ENCODE data around the gene SSB. TPM values are rescaled to one million over a fixed set of nuclear protein-coding genes. Genes with fewer than 3 reads are reported as not detected.

Gene SSB
- total and polyA plus RNA-seq, 2 of the 13 experiments (the other 11 are each of a cell fraction or from before 2014, with no cell fraction given), result 109 to 208 TPM

DNA sequence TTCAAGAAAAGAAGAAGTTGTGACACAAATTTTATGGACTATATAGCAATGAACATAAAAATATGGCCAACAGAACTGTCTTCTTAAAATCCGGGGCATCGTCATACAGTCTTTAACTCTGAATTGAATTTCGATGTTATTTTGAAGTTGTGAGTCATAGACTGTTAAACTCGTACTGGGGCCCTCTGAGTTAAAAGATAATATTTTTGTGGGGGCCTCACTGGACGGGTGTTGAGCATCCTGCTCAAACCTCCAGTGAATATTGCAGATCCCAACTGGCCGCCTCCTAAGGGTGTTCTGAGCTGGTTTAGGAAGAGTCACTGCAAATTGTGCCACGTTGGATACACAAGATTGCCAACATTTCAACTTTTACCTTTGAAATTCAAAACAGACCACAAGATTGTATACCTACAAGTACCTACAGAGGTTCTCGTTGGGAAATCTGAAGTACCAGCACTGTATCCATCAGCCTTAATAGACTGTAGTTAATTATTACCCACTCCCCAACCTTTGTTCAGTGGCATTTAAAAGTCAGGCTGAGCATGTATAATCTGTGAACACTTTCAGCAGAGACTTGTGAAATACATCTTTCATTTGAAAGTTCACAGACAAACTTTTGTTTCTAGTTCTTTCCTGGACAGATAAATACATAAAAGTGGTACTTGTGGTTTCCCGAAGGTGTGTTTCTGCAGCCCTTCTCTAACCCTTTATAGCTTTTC, 37.3 kb upstream of the SSB start (continued):
- TF ChIP-seq MEF2D (CRISPR knock-in tag; IDR thresholded peaks at IDR 0.05) (no peak), MED13 (CRISPR knock-in tag; IDR thresholded peaks at IDR 0.05) (no peak), FOSL1 (CRISPR knock-in tag; IDR thresholded peaks at IDR 0.05; ENCODE audit: borderline replicate concordance) (no peak), ZNF75D (CRISPR knock-in tag; IDR thresholded peaks at IDR 0.05; ENCODE audit: borderline replicate concordance) (no peak), GLI4 (CRISPR knock-in tag; IDR thresholded peaks at IDR 0.05; ENCODE audit: borderline replicate concordance) (no peak), SMARCE1 (IDR thresholded peaks at IDR 0.05; ENCODE audit: borderline replicate concordance) (no peak), NFYC (CRISPR knock-in tag; IDR thresholded peaks at IDR 0.05) (no peak), ZNF337 (CRISPR knock-in tag; IDR thresholded peaks at IDR 0.05; ENCODE audit: borderline replicate concordance, low read depth) (no peak), SNAI1 (CRISPR knock-in tag; IDR thresholded peaks at IDR 0.05; ENCODE audit: borderline replicate concordance) (no peak), ZHX1 (CRISPR knock-in tag; IDR thresholded peaks at IDR 0.05; ENCODE audit: low read depth) (peak; percentile 43; the same call in 1 of the 2 replicates), ZBTB20 (CRISPR knock-in tag; IDR thresholded peaks at IDR 0.05; ENCODE audit: borderline replicate concordance, low read depth) (no peak), ZNF350 (CRISPR knock-in tag; IDR thresholded peaks at IDR 0.05; ENCODE audit: borderline replicate concordance, low read depth) (no peak), ZNF816 (CRISPR knock-in tag; IDR thresholded peaks at IDR 0.05; ENCODE audit: borderline replicate concordance) (no peak), HMGA1 (CRISPR knock-in tag; conservative IDR thresholded peaks at IDR 0.05) (no peak), TAF15 (IDR thresholded peaks at IDR 0.05; ENCODE audit: low read depth, low read length, poor library complexity, severe bottlenecking) (no peak), ZNF282 (IDR thresholded peaks at IDR 0.05; ENCODE audit: partially characterized antibody) (no peak), ZNF572 (CRISPR knock-in tag; IDR thresholded peaks at IDR 0.05) (no peak), PLSCR1 (CRISPR knock-in tag; IDR thresholded peaks at IDR 0.05; ENCODE audit: borderline replicate concordance) (no peak), HOXD1 (CRISPR knock-in tag; IDR thresholded peaks at IDR 0.05) (no peak), KDM1A (CRISPR knock-in tag; IDR thresholded peaks at IDR 0.05) (no peak)
- TF ChIP-seq, protein P1, sequence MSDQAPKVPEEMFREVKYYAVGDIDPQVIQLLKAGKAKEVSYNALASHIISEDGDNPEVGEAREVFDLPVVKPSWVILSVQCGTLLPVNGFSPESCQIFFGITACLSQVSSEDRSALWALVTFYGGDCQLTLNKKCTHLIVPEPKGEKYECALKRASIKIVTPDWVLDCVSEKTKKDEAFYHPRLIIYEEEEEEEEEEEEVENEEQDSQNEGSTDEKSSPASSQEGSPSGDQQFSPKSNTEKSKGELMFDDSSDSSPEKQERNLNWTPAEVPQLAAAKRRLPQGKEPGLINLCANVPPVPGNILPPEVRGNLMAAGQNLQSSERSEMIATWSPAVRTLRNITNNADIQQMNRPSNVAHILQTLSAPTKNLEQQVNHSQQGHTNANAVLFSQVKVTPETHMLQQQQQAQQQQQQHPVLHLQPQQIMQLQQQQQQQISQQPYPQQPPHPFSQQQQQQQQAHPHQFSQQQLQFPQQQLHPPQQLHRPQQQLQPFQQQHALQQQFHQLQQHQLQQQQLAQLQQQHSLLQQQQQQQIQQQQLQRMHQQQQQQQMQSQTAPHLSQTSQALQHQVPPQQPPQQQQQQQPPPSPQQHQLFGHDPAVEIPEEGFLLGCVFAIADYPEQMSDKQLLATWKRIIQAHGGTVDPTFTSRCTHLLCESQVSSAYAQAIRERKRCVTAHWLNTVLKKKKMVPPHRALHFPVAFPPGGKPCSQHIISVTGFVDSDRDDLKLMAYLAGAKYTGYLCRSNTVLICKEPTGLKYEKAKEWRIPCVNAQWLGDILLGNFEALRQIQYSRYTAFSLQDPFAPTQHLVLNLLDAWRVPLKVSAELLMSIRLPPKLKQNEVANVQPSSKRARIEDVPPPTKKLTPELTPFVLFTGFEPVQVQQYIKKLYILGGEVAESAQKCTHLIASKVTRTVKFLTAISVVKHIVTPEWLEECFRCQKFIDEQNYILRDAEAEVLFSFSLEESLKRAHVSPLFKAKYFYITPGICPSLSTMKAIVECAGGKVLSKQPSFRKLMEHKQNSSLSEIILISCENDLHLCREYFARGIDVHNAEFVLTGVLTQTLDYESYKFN (CRISPR knock-in tag; conservative IDR thresholded peaks at IDR 0.05), result peak; percentile 94
- TF ChIP-seq, protein P2, sequence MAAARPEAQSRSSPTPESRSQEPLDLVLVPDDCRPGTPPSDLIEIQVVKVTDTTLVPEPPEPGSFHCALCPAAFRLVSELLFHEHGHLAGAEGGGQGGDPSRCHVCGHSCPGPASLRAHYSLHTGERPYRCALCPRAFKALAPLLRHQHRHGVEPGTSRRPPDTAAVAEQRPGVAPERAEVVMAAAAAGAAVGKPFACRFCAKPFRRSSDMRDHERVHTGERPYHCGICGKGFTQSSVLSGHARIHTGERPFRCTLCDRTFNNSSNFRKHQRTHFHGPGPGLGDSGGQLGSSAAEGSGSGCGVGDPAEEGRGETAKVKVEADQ (CRISPR knock-in tag; IDR thresholded peaks at IDR 0.05; ENCODE audit: borderline replicate concordance), result no peak

Data from HepG2 (cell line).